HCT116 (cell line): ENCODE results near the gene CRYAB. TPM values are rescaled to one million over a fixed set of nuclear protein-coding genes. Genes with fewer than 3 reads are reported as not detected.

Experiments used
- ATAC-seq: fragments of 200-7000 bp; cut with Tn5 transposase; 2 replicates; pipeline ENCODE4 v1.9.1; 2020; ENCODE audit warnings: mild to moderate bottlenecking, moderate library complexity
- BruUV-seq: library from RNA; stranded (reverse); fragments of 400-500 nt; replicated peaks from 2 replicates; lab custom pipeline; 2021; lab: Mats Ljungman, UMichigan
- CTCF ChIA-PET: fragments of 300-600 bp; sonication (Branson Sonifier 250); formaldehyde crosslinking; loops from one replicate; lab custom pipeline; 2021; ENCODE audit warnings: antibody characterized with exemption; lab: Charles Lee
- POLR2A ChIA-PET: fragments of 300-600, 350-600 bp; sonication (Branson Sonifier 250); formaldehyde crosslinking; loops from one replicate; lab custom pipeline; 2021; ENCODE audit warnings: antibody characterized with exemption; lab: Charles Lee
- RAD21 ChIA-PET, 2 experiments: fragments of 300-600 bp; sonication (Branson Sonifier 250); formaldehyde crosslinking; loops; one replicate each; lab custom pipeline; 2023; ENCODE audit warnings: low total read pairs in 2 of 2; ENCODE audit not compliant: uncharacterized antibody in 2 of 2, unreplicated experiment in 2 of 2, low non-redundant PET in 1 of 2; lab: Charles Lee
- DNase-seq: peaks from one replicate; pipeline ENCODE4 v3.0.0-alpha.2; 2010; ENCODE audit warnings: low read depth, low spot score
- H2AFZ ChIP-seq: fragments of 200-600 bp; shearing (Covaris generic), sonication (generic); 2 replicates; pipeline ENCODE4 v1.6.1; 2017; ENCODE audit warnings: low read depth, mixed run types, mixed read lengths, antibody characterized with exemption, low read length; ENCODE audit not compliant: poor library complexity, severe bottlenecking
- H3K27ac ChIP-seq: 2 replicates; pipeline ENCODE4 v1.5.1; 2012; ENCODE audit warnings: low read depth, low read length
- H3K27me3 ChIP-seq: fragments of 200-600 bp; sonication (generic); 2 replicates; pipeline ENCODE4 v1.6.1; 2016; ENCODE audit warnings: mixed run types, low read length, mixed read lengths; ENCODE audit not compliant: insufficient read depth
- H3K36me3 ChIP-seq, 2 experiments: fragments of 200-500 bp in 1 of 2; fragments of 200-600 bp in 1 of 2; sonication (Bioruptor generic) in 1 of 2; sonication (generic) in 1 of 2; 2 replicates each; pipeline versions ENCODE4 v1.5.1 to v1.6.1; 2014 to 2016; ENCODE audit warnings: low read length in 2 of 2, inconsistent platforms in 1 of 2, mixed read lengths in 1 of 2, mixed run types in 1 of 2; ENCODE audit not compliant: insufficient read depth in 2 of 2, control insufficient read depth in 1 of 2
- H3K4me1 ChIP-seq, 2 experiments: fragments of 200-600 bp in 1 of 2; sonication (generic) in 1 of 2; 2 replicates each; pipeline versions ENCODE4 v1.5.1 to v1.6.1; 2012 to 2017; ENCODE audit warnings: low read length in 2 of 2, inconsistent platforms in 1 of 2, mild to moderate bottlenecking in 1 of 2, mixed read lengths in 1 of 2, mixed run types in 1 of 2, moderate library complexity in 1 of 2; ENCODE audit not compliant: insufficient read depth in 2 of 2, control insufficient read depth in 1 of 2
- H3K4me2 ChIP-seq: fragments of 200-600 bp; sonication (generic); 2 replicates; pipeline ENCODE4 v1.6.1; 2017; ENCODE audit warnings: mixed run types, low read length, mixed read lengths
- H3K4me3 ChIP-seq, 2 experiments: fragments of 200-600 bp in 1 of 2; sonication (generic) in 1 of 2; replicated peaks in 1 of 2; 2 replicates each; pipeline ENCODE4 v1.5.1; 2011 to 2016; ENCODE audit warnings: low read length in 2 of 2, control low read depth in 1 of 2, low read depth in 1 of 2, mild to moderate bottlenecking in 1 of 2, mixed read lengths in 1 of 2, mixed run types in 1 of 2
- H3K79me2 ChIP-seq: fragments of 200-600 bp; sonication (generic); 2 replicates; pipeline ENCODE4 v1.6.1; 2017; ENCODE audit warnings: mild to moderate bottlenecking, mixed run types, low read length, moderate library complexity, mixed read lengths; ENCODE audit not compliant: insufficient read depth
- H3K9ac ChIP-seq: fragments of 200-600 bp; sonication (generic); 2 replicates; pipeline ENCODE4 v1.6.1; 2016; ENCODE audit warnings: low read length, mixed read lengths
- H3K9me2 ChIP-seq: fragments of 200-600 bp; sonication (generic), shearing (Covaris generic); 2 replicates; pipeline ENCODE4 v1.6.1; 2017; ENCODE audit warnings: mixed run types, mild to moderate bottlenecking, moderate library complexity; ENCODE audit not compliant: insufficient read depth
- H3K9me3 ChIP-seq, 2 experiments: fragments of 200-500 bp in 1 of 2; fragments of 200-600 bp in 1 of 2; sonication (Bioruptor generic) in 1 of 2; sonication (generic) in 1 of 2; 2 replicates each; pipeline ENCODE4 v1.6.1; 2014 to 2017; ENCODE audit warnings: low read length in 2 of 2, mixed read lengths in 2 of 2, inconsistent platforms in 1 of 2, low read depth in 1 of 2, mild to moderate bottlenecking in 1 of 2, mixed run types in 1 of 2, moderate library complexity in 1 of 2; ENCODE audit not compliant: control insufficient read depth in 1 of 2, insufficient read depth in 1 of 2
- H4K20me1 ChIP-seq: fragments of 200-600 bp; sonication (generic), shearing (Covaris generic); 2 replicates; pipeline ENCODE4 v1.6.1; 2017; ENCODE audit warnings: mixed run types, mild to moderate bottlenecking, moderate library complexity; ENCODE audit not compliant: insufficient read depth
- CTCF ChIP-seq, 3 experiments: fragments of 200-600 bp in 1 of 3; sonication (generic) in 1 of 3; IDR thresholded peaks in 2 of 3; conservative IDR thresholded peaks in 1 of 3; 2 replicates each; pipeline ENCODE4 v1.5.1; 2012 to 2017; ENCODE audit warnings: low read depth in 2 of 3, low read length in 2 of 3, antibody characterized with exemption in 1 of 3, borderline replicate concordance in 1 of 3, control low read depth in 1 of 3, mild to moderate bottlenecking in 1 of 3, mixed read lengths in 1 of 3, mixed run types in 1 of 3, moderate library complexity in 1 of 3; ENCODE audit not compliant: insufficient read depth in 1 of 3
- JUND ChIP-seq: IDR thresholded peaks from 2 replicates; pipeline ENCODE4 v1.6.1; 2012
- POLR2A ChIP-seq: IDR thresholded peaks from 2 replicates; pipeline ENCODE4 v1.7.0; 2011; ENCODE audit warnings: borderline replicate concordance; ENCODE audit not compliant: insufficient read depth, insufficient read length; ENCODE audit errors: extremely low read depth
- RAD21 ChIP-seq: IDR thresholded peaks from 2 replicates; pipeline ENCODE4 v1.6.1; 2012; ENCODE audit warnings: low read depth, mild to moderate bottlenecking
- REST ChIP-seq: IDR thresholded peaks from 2 replicates; pipeline ENCODE4 v1.6.1; 2012; ENCODE audit warnings: low read depth
- SP1 ChIP-seq: IDR thresholded peaks from 2 replicates; pipeline ENCODE4 v1.6.1; 2012; ENCODE audit warnings: low read depth
- TCF7L2 ChIP-seq: IDR thresholded peaks from 2 replicates; pipeline ENCODE4 v1.7.0; 2011; ENCODE audit warnings: borderline replicate concordance, inconsistent platforms; ENCODE audit not compliant: insufficient read depth, insufficient read length; ENCODE audit errors: extremely low read depth
- ZFX ChIP-seq: fragments of 450-650 bp; IDR thresholded peaks from 2 replicates; pipeline ENCODE4 v1.6.1; 2017
- intact Hi-C: fragments of 100-400 bp; cut with micrococcal nuclease; formaldehyde crosslinking; loops from 2 replicates; pipeline ENCODE4 v1.10.0; 2022
- total RNA-seq: library from RNA; stranded (reverse); gene quantifications from one replicate; pipeline ENCODE4 v1.2.1, GENCODE V29; 2021; ENCODE audit not compliant: unreplicated experiment

Gene CRYAB
- total RNA-seq, 1 experiment from 2014 or later: not detected

- Histone ChIP-seq H3K27me3 (peaks cover 12% of the 10 kb centered on the region; the same call in 1 of the 2 replicates), H3K9me2 (no peaks in the 10 kb centered on the region), H3K36me3 (no peaks in the 10 kb centered on the region), H3K4me1 (peaks cover 2% of the 10 kb centered on the region in 2 experiments; a peak in 3 of 4 replicates), H3K9ac (no peak overlapping the region), H3K79me2 (no peaks in the 10 kb centered on the region), H3K9me3 (no peaks in the 10 kb centered on the region), H4K20me1 (no peaks in the 10 kb centered on the region), H3K27ac (no peak overlapping the region), H2AFZ (no peak overlapping the region), H3K4me2 (no peak overlapping the region), H3K4me3 (no peak overlapping the region)
- ChIA-PET CTCF (no interaction called here), POLR2A (no interaction called here), RAD21 (no interaction called here)
- TF ChIP-seq SP1 (no peak), TCF7L2 (no peak), JUND (no peak), RAD21 (no peak), POLR2A (no peak), CTCF (IDR thresholded peaks at IDR 0.05 in 2 of 3, conservative IDR thresholded peaks at IDR 0.05 in 1 of 3; ENCODE audit: borderline replicate concordance in 1 of 3, insufficient read depth in 1 of 3, low read depth in 2 of 3, low read length in 2 of 3) (no peak), REST (no peak), ZFX (no peak)
- no peak for DNase-seq
- intact Hi-C loops: no loop called here
- no peak for ATAC-seq
- BruUV-seq: no TSS peak
Observed at GRCh38 chr11:111913031-111913861, 1.7 kb upstream of the CRYAB start.
